ENCODE results near the gene MSRB3.

Gene MSRB3

GRCh38 chr12:65499167-65499566 lies 220.7 kb downstream of the MSRB3 start:
- WGBS = 92% methylated on average over 7 of the region's 7 CpGs
- Histone ChIP-seq H3K4me1 (ENCODE audit: insufficient read depth, low read length) (no peaks in the 10 kb centered on the region), H3K9ac (ENCODE audit: low read depth, low read length) (no peak overlapping the region), H3K27ac (ENCODE audit: low read depth, low read length) (no peak overlapping the region), H3K9me3 (ENCODE audit: insufficient read depth, low read depth, low read length) (no peaks in the 10 kb centered on the region), H3K4me3 (ENCODE audit: low read length) (no peak overlapping the region), H3K27me3 (ENCODE audit: insufficient read depth, low read length) (no peaks in the 10 kb centered on the region), H3K36me3 (ENCODE audit: insufficient read depth, low read length) (no peaks in the 10 kb centered on the region)

- Histone ChIP-seq H3K27ac (ENCODE audit: low read depth, low read length) (no peak overlapping the region), H3K4me3 (ENCODE audit: low read length) (no peak overlapping the region), H3K9ac (ENCODE audit: low read depth, low read length) (no peak overlapping the region), H3K4me1 (ENCODE audit: insufficient read depth, low read length) (no peaks in the 10 kb centered on the region), H3K9me3 (ENCODE audit: insufficient read depth, low read depth, low read length) (no peaks in the 10 kb centered on the region), H3K36me3 (ENCODE audit: insufficient read depth, low read length) (no peaks in the 10 kb centered on the region), H3K27me3 (ENCODE audit: insufficient read depth, low read length) (no peaks in the 10 kb centered on the region)
- WGBS = 87% methylated on average over 7 of the region's 7 CpGs
Measured at GRCh38 chr12:65500091-65500900, 221.8 kb downstream of the MSRB3 start.

- Histone ChIP-seq H3K9me3 (ENCODE audit: insufficient read depth, low read depth, low read length) (no peaks in the 10 kb centered on the region), H3K4me3 (ENCODE audit: low read length) (no peak overlapping the region), H3K4me1 (ENCODE audit: insufficient read depth, low read length) (no peaks in the 10 kb centered on the region), H3K36me3 (ENCODE audit: insufficient read depth, low read length) (no peaks in the 10 kb centered on the region), H3K9ac (ENCODE audit: low read depth, low read length) (no peak overlapping the region), H3K27ac (ENCODE audit: low read depth, low read length) (no peak overlapping the region), H3K27me3 (ENCODE audit: insufficient read depth, low read length) (no peaks in the 10 kb centered on the region)
- WGBS = 89% methylated on average over 6 of the region's 6 CpGs
Measured at GRCh38 chr12:65501093-65501621, 222.7 kb downstream of the MSRB3 start.

- no peak overlapping the region for H3K4me3 ChIP-seq (ENCODE audit: low read length)
- no peaks in the 10 kb centered on the region for H3K9me3 ChIP-seq (ENCODE audit: insufficient read depth, low read depth, low read length)
- H3K4me1 ChIP-seq (ENCODE audit: insufficient read depth, low read length) = no peaks in the 10 kb centered on the region
- whole genome bisulfite sequencing = 90% methylated on average over 5 of the region's 5 CpGs
- no peaks in the 10 kb centered on the region; the same call in 1 of the 2 replicates for H3K27me3 ChIP-seq (ENCODE audit: insufficient read depth, low read length)
- no peaks in the 10 kb centered on the region for H3K36me3 ChIP-seq (ENCODE audit: insufficient read depth, low read length)
- no peak overlapping the region for H3K9ac ChIP-seq (ENCODE audit: low read depth, low read length)
- no peak overlapping the region for H3K27ac ChIP-seq (ENCODE audit: low read depth, low read length)
Measured at GRCh38 chr12:65501935-65502334, 223.5 kb downstream of the MSRB3 start.

- H3K9ac ChIP-seq (ENCODE audit: low read depth, low read length) = no peak overlapping the region
- H3K27me3 ChIP-seq (ENCODE audit: insufficient read depth, low read length) = peaks cover 16% of the 10 kb centered on the region; the same call in 1 of the 2 replicates
- WGBS = 100% methylated on average over 1 of the region's 1 CpG
- no peak overlapping the region for H3K27ac ChIP-seq (ENCODE audit: low read depth, low read length)
- H3K4me1 ChIP-seq (ENCODE audit: insufficient read depth, low read length) = no peaks in the 10 kb centered on the region
- H3K4me3 ChIP-seq (ENCODE audit: low read length) = no peak overlapping the region
- no peaks in the 10 kb centered on the region for H3K36me3 ChIP-seq (ENCODE audit: insufficient read depth, low read length)
- no peaks in the 10 kb centered on the region for H3K9me3 ChIP-seq (ENCODE audit: insufficient read depth, low read depth, low read length)
Measured at GRCh38 chr12:65504417-65504816, 225.9 kb downstream of the MSRB3 start.

- Histone ChIP-seq H3K9ac (ENCODE audit: low read depth, low read length) (no peak overlapping the region), H3K27me3 (ENCODE audit: insufficient read depth, low read length) (peaks cover 26% of the 10 kb centered on the region), H3K27ac (ENCODE audit: low read depth, low read length) (no peak overlapping the region), H3K9me3 (ENCODE audit: insufficient read depth, low read depth, low read length) (no peaks in the 10 kb centered on the region), H3K4me1 (ENCODE audit: insufficient read depth, low read length) (peaks cover 9% of the 10 kb centered on the region), H3K4me3 (ENCODE audit: low read length) (no peak overlapping the region), H3K36me3 (ENCODE audit: insufficient read depth, low read length) (no peaks in the 10 kb centered on the region)
- WGBS = 82% methylated on average over 12 of the region's 12 CpGs
Measured at GRCh38 chr12:65505386-65506121, 227.1 kb downstream of the MSRB3 start.

- no peaks in the 10 kb centered on the region for H3K9me3 ChIP-seq (ENCODE audit: insufficient read depth, low read depth, low read length)
- no peaks in the 10 kb centered on the region for H3K36me3 ChIP-seq (ENCODE audit: insufficient read depth, low read length)
- no peak overlapping the region for H3K9ac ChIP-seq (ENCODE audit: low read depth, low read length)
- H3K27me3 ChIP-seq (ENCODE audit: insufficient read depth, low read length) = peaks cover 47% of the 10 kb centered on the region
- H3K27ac ChIP-seq (ENCODE audit: low read depth, low read length) = no peak overlapping the region
- 94% methylated on average over 9 of the region's 10 CpGs for WGBS
- no peak overlapping the region for H3K4me3 ChIP-seq (ENCODE audit: low read length)
- peaks cover 23% of the 10 kb centered on the region for H3K4me1 ChIP-seq (ENCODE audit: insufficient read depth, low read length)
Measured at GRCh38 chr12:65508276-65509035, 230.0 kb downstream of the MSRB3 start.

- no peaks in the 10 kb centered on the region for H3K9me3 ChIP-seq (ENCODE audit: insufficient read depth, low read depth, low read length)
- peak overlapping the region; percentile 27; the same call in 1 of the 2 replicates for H3K4me3 ChIP-seq (ENCODE audit: low read length)
- WGBS = 83% methylated on average over 3 of the region's 3 CpGs
- H3K27ac ChIP-seq (ENCODE audit: low read depth, low read length) = peak overlapping the region; percentile 49; the same call in 1 of the 2 replicates
- no peaks in the 10 kb centered on the region for H3K36me3 ChIP-seq (ENCODE audit: insufficient read depth, low read length)
- peaks cover 48% of the 10 kb centered on the region for H3K27me3 ChIP-seq (ENCODE audit: insufficient read depth, low read length)
- peaks cover 23% of the 10 kb centered on the region for H3K4me1 ChIP-seq (ENCODE audit: insufficient read depth, low read length)
- no peak overlapping the region; the same call in 1 of the 2 replicates for H3K9ac ChIP-seq (ENCODE audit: low read depth, low read length)
Measured at GRCh38 chr12:65510007-65510406, 231.5 kb downstream of the MSRB3 start.

- H3K9me3 ChIP-seq (ENCODE audit: insufficient read depth, low read depth, low read length) = no peaks in the 10 kb centered on the region
- peaks cover 48% of the 10 kb centered on the region for H3K27me3 ChIP-seq (ENCODE audit: insufficient read depth, low read length)
- H3K9ac ChIP-seq (ENCODE audit: low read depth, low read length) = peak overlapping the region; percentile 20; the same call in 1 of the 2 replicates
- H3K4me3 ChIP-seq (ENCODE audit: low read length) = peak overlapping the region; percentile 27; the same call in 1 of the 2 replicates
- H3K27ac ChIP-seq (ENCODE audit: low read depth, low read length) = peak overlapping the region; percentile 49; the same call in 1 of the 2 replicates
- no peaks in the 10 kb centered on the region for H3K36me3 ChIP-seq (ENCODE audit: insufficient read depth, low read length)
- H3K4me1 ChIP-seq (ENCODE audit: insufficient read depth, low read length) = peaks cover 23% of the 10 kb centered on the region
- 3% methylated on average over 17 of the region's 17 CpGs for WGBS
Measured at GRCh38 chr12:65510584-65511050, 232.1 kb downstream of the MSRB3 start.

GRCh38 chr12:65511134-65511834 lies 232.8 kb downstream of the MSRB3 start:
- Histone ChIP-seq H3K36me3 (ENCODE audit: insufficient read depth, low read length) (no peaks in the 10 kb centered on the region), H3K9ac (ENCODE audit: low read depth, low read length) (peak overlapping the region; percentile 20; the same call in 1 of the 2 replicates), H3K9me3 (ENCODE audit: insufficient read depth, low read depth, low read length) (no peaks in the 10 kb centered on the region), H3K4me3 (ENCODE audit: low read length) (peak overlapping the region; percentile 27; the same call in 1 of the 2 replicates), H3K27ac (ENCODE audit: low read depth, low read length) (no peak overlapping the region; the same call in 1 of the 2 replicates), H3K27me3 (ENCODE audit: insufficient read depth, low read length) (peaks cover 48% of the 10 kb centered on the region), H3K4me1 (ENCODE audit: insufficient read depth, low read length) (peaks cover 23% of the 10 kb centered on the region)
- WGBS = 84% methylated on average over 10 of the region's 11 CpGs

Measured in HUES64 (cell line).